Activated gamma-delta T cell (primary cell): ENCODE data around the gene TMEM141.
"Not testable (repeated sequence)": the region's sequence is repeated elsewhere in the genome, so short reads cannot be mapped to it uniquely, and the experiment has no call there.

Experiments used
- DNase-seq: peaks from one replicate; lab custom pipeline; 2025; lab: John Stamatoyannopoulos, UW

TMEM141 gene

DNA sequence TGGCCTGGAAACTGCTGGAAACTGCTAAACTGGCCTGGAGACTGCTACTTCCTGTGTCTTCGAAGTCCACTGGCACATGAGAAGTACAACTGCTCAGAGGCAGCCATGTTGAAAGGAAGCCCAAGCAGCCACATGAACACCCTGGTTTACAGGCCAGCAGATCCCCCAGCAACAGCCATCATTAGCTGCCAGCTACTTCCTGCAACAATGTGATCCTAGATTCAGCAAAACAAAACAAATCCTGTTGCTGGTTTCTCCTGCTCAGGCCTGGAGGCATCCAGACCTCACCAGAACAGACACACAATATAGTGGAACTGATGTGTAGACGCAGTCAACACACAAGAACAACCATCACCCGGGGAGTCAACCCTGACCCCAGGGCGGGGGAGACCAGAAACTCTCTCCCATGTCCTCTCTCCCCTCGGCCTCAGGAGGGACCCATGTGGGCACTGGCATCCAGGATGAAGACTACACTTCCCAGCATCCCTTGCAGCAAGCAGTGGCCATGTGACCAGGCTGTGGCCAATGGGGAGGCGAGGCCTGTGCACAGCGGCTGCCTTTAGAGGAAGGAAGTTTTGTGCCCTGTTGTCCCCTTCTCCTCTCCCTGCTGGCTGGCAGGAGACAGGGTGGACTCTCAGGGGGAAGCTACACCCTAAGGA lies 17.6 kb upstream of the TMEM141 start:
- DNase-seq = no peak

- no peak for DNase-seq
Measured at GRCh38 chr9:136774416-136775045, 16.6 kb upstream of the TMEM141 start.

GRCh38 chr9:136775191-136775590 lies 16.0 kb upstream of the TMEM141 start:
- DNase-seq = no peak

DNA sequence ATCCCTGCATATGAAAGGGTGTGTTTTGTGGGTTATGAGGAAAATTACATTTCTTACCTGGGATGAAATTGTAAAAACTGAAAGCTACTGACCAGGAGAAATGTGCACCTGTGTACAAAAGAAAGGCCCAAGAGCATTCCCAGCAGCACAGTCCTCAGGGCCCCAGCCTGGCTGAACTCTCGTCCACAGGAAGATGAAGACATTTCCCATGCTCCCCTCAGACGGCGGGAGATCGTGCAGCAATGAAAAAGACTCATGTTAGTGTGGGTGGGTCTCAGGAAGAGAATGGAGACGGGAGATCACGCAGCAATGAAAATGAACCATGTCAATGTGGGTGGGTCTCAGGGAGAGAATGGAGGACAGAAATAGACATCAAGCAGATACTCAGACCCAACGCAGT lies 14.2 kb upstream of the TMEM141 start:
- no peak for DNase-seq

DNA sequence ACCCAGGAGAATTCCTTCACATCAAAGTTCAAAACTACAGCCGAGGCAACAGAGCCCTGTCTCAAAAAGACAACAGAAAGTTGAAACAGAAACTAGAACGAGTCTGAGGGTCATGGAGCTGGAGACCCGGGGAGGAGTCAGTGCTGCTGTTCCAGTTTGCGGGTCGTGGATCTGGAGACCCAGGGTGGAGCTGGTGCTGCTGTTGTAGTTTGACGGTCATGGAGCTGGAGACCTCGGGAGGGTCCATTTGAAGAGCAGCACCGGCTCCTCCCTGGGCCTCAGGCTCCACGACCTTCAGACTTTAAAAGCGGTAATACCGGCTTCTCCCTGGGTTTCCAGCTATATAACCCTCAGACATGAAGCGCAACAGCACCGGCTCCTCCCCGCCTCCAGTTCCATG lies 13.8 kb upstream of the TMEM141 start:
- DNase-seq = no peak

- DNase-seq = no peak
Measured at GRCh38 chr9:136779808-136780207, 11.3 kb upstream of the TMEM141 start.

GRCh38 chr9:136782452-136782851 lies 8.7 kb upstream of the TMEM141 start:
- DNase-seq = no peak

DNA sequence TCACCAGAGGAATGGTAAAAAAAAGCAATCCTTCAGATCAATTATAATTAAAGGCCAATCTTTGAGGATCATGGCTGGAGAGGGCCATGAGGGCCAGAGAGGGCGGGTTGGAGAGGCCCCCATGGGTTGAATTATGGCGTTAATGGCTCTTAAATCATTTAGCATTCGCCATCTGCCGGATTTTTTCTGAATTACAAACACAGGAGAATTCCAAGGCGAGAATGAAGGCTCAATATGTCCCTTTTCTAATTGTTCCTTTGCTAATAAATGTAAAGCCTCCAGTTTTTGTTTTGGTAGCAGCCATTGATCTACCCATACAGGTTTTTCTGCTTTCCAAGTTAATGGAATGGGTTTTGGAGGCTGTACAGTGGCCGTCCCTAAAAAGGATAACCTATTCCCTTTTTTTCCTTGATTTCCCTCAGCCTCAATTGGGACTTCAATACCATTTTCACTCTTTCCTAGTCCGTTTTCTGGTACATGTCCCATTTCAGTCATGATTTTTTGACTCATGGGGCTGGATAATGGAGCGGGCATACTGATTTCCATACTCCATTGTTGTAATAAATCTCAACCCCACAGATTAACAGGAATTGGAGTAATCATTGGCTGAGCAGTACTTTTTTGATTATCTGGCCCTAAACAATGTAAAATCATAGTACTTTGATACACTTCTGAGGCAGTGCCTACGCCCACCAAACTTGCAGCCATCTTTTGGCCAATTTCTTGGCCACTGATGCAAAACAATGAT lies 6.7 kb upstream of the TMEM141 start:
- DNase-seq = no peak

- no peak for DNase-seq
Measured at GRCh38 chr9:136784997-136785361, 6.2 kb upstream of the TMEM141 start.

DNA sequence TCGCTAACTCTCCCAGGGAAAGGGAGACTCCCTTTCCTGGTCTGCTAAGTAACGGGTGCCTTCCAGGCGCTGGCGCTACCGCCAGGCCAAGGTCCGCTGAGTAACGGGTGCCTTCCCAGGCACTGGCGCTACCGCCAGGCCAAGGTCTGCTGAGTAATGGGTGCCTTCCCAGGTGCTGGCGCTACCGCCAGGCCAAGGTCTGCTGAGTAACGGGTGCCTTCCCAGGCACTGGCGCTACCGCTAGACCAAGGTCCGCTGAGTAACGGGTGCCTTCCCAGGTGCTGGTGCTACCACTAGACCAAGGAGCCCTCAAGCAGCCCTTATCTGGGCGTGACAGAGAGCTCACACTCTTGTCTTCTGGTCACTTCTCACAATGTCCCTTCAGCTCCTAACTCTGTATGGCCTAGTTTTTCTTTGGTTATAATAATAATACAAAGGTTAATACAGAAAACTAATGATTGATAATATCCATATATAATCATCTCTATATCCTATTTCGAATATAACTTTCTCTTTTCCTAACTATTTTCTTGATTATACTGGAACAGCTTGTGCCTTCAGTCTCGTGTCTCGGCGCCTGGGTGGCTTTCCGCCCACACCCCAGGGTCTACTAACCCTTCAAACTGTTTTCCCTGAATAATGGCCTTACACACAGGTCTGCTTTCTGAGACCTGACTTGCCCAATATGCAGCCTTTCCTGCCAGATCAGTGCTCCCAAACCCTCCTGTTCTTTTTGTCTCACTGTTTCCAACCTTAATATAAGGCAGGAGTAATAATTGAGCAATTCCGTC lies 5.4 kb upstream of the TMEM141 start:
- not testable (repeated sequence) for DNase-seq

DNA sequence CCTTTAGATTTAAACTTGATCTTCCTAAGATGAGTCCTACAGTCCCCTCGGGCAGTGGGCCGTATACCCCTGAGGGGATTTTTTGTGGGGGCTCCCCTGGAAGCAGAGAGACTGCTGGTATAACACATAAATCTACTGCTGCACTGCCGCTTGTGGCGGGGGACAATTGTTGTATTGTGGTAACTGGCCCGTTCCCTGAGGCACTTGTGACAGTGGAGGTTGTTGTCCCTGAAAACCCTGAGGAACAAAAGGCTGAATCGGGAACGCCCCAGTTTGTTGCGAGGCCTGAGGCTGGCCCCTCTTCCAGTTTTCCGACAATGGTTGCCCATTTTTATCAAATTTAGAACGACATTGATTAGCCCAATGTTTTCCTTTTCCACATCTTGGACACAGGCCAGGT lies 4.7 kb upstream of the TMEM141 start:
- no peak for DNase-seq

- not testable (repeated sequence) for DNase-seq
Measured at GRCh38 chr9:136786983-136787382, 4.2 kb upstream of the TMEM141 start.

DNA sequence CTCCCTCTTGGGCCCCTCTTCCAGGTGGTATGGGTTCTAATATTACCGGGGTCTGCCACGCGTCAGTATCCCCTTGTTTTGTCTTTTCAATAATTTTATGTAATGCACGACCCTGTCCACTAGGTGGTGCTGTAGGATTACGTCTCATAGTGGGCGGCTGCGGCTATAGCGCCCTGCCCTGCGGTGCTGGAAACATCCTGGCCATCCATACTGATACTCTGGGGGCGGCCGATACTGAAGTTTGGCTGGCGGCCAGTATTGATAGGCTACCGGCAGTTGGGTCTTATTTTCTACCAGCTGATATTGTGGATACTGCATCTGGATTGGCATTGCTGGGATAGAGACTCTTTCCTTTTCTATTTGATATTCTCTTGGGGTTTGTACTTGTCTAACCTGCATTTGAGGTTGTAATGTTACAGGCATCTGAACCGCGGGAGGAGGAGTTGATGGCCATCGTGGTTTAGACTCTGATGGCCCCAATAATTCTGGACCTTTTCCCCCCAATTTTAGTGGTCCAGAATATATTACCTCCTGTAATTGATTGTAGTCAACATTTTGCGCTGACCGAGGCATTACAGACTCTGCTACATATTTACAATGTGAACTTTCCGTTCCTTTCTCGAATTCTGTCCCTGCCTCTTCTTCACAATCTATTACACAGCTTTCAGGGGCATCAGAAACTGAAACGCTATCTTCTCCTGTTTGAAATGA lies 3.3 kb upstream of the TMEM141 start:
- DNase-seq = no peak

DNA sequence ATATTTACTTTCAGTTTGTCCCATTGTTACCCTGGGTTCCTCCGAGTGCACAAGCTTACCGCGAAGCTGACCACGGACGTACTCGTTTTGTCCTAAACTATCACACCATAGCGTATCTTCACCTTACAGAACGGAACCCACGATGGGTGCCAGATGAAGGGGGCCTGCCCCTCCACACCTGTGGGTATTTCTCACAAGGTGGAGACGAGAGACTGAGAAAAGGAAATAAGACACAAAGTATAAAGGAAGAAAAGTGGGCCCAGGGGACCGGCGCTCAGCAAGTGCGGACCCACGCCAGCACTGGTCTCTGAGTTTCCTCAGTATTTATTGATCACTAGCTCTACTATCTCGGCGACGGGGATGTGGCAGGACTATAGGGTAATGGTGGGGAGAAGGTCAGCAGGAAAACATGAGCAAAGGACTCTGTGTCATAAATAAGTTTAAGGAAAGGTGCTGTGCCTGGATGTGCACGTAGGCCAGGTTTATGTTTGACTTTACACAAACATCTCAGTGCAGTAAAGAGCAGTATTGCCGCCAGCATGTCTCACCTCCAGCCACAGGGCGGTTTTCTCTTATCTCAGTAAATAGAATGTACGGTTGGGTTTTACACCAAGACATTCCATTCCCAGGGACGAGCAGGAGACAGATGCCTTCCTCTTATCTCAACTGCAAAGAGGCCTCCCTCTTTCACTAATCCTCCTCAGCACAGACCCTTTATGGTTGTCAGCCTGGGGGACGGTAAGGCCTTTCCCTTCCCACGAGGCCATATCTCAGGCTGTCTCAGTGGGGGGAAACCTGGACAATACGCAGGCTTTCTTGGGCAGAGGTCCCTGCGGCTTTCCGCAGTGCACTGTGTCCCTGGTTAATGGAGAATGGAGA lies 2.3 kb upstream of the TMEM141 start:
- not testable (repeated sequence) for DNase-seq

DNA sequence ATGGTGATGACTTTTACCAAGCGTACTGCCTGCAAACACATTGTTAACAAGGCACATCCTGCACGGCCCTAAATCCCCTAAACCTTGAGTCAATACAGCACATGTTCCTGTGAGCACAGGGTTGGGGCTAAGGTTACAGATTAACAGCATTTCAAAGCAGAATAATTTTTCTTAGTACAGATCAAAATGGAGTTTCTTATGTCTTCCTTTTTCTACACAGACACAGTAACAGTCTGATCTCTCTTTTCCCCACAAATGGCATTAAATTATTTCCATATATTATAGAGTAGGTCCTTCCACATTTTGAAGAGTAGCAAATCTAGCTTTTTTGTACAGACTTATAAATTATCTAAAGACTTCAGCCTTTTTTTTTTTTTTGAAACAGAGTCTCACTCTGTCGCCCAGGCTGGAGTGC lies 1.6 kb upstream of the TMEM141 start:
- no peak for DNase-seq

GRCh38 chr9:136791516-136792276 lies 552 bp downstream of the TMEM141 start:
- peak; percentile 38 for DNase-seq

DNA sequence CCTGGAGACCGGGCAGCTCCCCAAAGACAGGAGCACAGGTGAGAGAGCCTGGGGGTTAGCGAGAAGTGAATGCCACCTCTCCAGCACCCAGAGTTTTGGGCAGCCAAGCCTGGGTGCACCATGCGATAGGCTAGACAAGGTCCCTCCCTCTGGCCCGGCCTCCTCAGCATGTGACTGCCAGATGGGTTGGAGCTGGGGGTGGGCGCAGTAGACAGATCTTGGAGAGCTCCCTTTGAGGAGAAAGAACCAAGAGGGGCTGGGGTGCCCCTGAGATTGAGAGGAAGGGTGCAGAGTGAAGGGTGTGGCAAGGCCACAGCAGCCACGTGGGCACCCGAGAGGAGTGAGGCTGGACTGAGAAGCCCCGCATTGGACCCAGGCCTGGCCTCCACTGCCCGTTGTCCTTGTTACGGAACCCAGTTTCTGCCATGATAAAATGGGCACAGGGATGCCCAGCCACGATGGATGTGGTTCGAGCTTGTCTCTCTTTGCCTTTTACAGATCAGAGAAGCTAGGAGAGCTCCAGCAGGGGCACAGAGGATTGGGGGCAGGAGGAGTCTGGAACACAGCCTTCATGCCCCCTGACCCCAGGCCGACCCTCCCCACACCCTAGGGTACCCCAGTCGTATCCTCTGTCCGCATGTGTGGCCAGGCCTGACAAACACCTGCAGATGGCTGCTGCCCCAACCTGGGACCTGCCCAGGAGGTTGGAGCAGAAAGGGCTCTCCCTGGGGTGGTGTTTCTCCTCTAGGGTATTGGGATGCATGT lies 1.4 kb downstream of the TMEM141 start:
- no peak for DNase-seq

GRCh38 chr9:136793086-136793946 lies 2.2 kb downstream of the TMEM141 start:
- no peak for DNase-seq
